HL-60 (cell line): ENCODE results near the gene PRMT1.
A peak's percentile ranks its signal among the peaks of the same experiment; 100 is the strongest.

Experiments
- DNase-seq, 2 experiments: peaks; one replicate each; pipeline ENCODE4 v3.0.0-alpha.2; 2010 to 2020; ENCODE audit warnings: low read depth in 1 of 2, low spot score in 1 of 2
- H3K27ac ChIP-seq: fragments of 250-450 bp; sonication (Bioruptor Pico); replicated peaks from 2 replicates; pipeline ENCODE4 v1.5.1; 2020; ENCODE audit warnings: mild to moderate bottlenecking, moderate library complexity
- H3K27me3 ChIP-seq: fragments of 250-450 bp; sonication (Bioruptor Pico); 2 replicates; pipeline ENCODE4 v1.5.1; 2021; ENCODE audit warnings: mild to moderate bottlenecking, moderate library complexity; ENCODE audit not compliant: insufficient read depth, poor library complexity, severe bottlenecking
- H3K4me3 ChIP-seq: replicated peaks from 2 replicates; pipeline ENCODE4 v1.5.1; 2011; ENCODE audit warnings: mild to moderate bottlenecking, control low read depth, low read length; ENCODE audit not compliant: insufficient read depth
- CTCF ChIP-seq: IDR thresholded peaks from one replicate; pipeline ENCODE4 v1.5.1; 2011; ENCODE audit warnings: low read length, control low read depth, inconsistent platforms; ENCODE audit not compliant: insufficient read depth
- GABPA ChIP-seq: IDR thresholded peaks from 2 replicates; pipeline ENCODE4 v1.6.1; 2012; ENCODE audit warnings: low read depth
- POLR2AphosphoS5 ChIP-seq: IDR thresholded peaks from 2 replicates; pipeline ENCODE4 v1.6.1; 2012; ENCODE audit warnings: low read depth
- REST ChIP-seq: IDR thresholded peaks from 2 replicates; pipeline ENCODE4 v1.6.1; 2012; ENCODE audit warnings: low read depth; ENCODE audit not compliant: insufficient replicate concordance
- SPI1 ChIP-seq: IDR thresholded peaks from 2 replicates; pipeline ENCODE4 v1.6.1; 2012; ENCODE audit warnings: low read depth, mild to moderate bottlenecking, borderline replicate concordance

PRMT1 gene

GRCh38 chr19:49665351-49666119 is 11.5 kb upstream of the PRMT1 start, which contains the start of the genes BCL2L12 and IRF3:
Gene BCL2L12, plus strand, starts transcription at chr19:49665933. Its CDS starts 760 bp downstream, at chr19:49666693.
Gene IRF3, minus strand, starts transcription at chr19:49665857. Its CDS starts 1,019 bp downstream, at chr19:49664838.
- DNase-seq: peak; percentile 94 to 98
- Histone ChIP-seq H3K27ac (peak within 1 kb of the TSS; percentile 79), H3K4me3 (peak within 1 kb of the TSS; percentile 82), H3K27me3 (no peaks in the 10 kb centered on the region)
- TF ChIP-seq GABPA (no peak), SPI1 (no peak), POLR2AphosphoS5 (no peak; the same call in 1 of the 2 replicates), REST (no peak), CTCF (no peak)

GRCh38 chr19:49666120-49666444 is 11.0 kb upstream of the PRMT1 start:
- TF ChIP-seq GABPA (no peak), SPI1 (no peak), REST (no peak), POLR2AphosphoS5 (no peak), CTCF (no peak)
- H3K27me3 ChIP-seq: no peaks in the 10 kb centered on the region
- peak overlapping the region; percentile 79 for H3K27ac ChIP-seq
- no peak for DNase-seq
- peak overlapping the region; percentile 82 for H3K4me3 ChIP-seq

GRCh38 chr19:49667473-49667872 is 9.6 kb upstream of the PRMT1 start:
- DNase-seq: no peak
- no peak overlapping the region for H3K27ac ChIP-seq
- no peak overlapping the region for H3K4me3 ChIP-seq
- TF ChIP-seq CTCF (no peak), GABPA (no peak), REST (no peak), SPI1 (peak; percentile 28; the same call in 1 of the 2 replicates)
- H3K27me3 ChIP-seq: no peaks in the 10 kb centered on the region
